Activated CD8-positive, alpha-beta memory T cell treated with anti-CD3 and anti-CD28 coated beads for 24 hours (primary cell): ENCODE results near the gene PDGFRB.
A peak's percentile ranks its signal among the peaks of the same experiment; 100 is the strongest.

Source experiments
- DNase-seq: peaks from one replicate; pipeline ENCODE4 v3.0.0-alpha.2; 2020

The PDGFRB gene

DNA sequence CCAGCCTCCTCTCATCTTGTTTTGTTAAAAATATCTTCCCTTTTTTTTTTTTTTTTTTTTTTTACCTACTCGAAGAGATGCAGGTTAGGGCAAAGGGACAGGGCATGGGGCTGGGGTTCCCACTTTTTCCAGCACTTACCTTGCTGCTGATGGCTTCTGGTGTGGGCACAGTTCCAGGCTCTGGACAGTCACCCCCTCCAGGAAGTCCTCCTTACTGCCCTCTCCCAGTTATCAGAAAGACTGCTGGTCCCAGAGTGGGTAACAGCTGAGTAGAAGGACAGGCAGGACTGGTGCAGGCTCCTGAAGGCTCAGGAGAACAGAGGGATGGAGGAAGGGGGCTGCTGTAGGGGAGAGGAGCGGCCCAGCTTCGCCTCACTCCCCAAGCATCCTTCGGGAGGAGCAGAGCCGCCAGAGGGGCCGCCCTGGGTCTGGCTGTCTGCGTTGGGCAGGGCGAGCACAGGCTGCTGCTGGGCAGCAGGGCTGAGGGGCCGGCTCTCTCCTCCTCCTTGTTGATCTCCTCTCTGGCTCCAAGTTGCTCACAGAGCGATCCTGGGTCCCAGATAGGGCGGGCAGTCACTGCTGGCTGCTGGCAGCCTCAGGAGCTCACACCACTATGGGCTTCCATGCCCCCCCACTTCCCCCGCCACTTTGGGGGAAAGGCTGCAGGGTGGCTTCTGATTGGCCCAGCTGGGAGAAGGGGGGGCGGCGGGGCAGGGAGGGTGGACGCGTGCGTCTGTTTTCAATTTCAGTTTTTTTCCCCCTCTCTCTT lies at the start of gene PDGFRB:
Gene PDGFRB (minus strand): TSS at position 588 of the 769 bp plus-strand sequence. CDS start 18,798 bp downstream, outside the sequence.
- peak; percentile 83 for DNase-seq

DNA sequence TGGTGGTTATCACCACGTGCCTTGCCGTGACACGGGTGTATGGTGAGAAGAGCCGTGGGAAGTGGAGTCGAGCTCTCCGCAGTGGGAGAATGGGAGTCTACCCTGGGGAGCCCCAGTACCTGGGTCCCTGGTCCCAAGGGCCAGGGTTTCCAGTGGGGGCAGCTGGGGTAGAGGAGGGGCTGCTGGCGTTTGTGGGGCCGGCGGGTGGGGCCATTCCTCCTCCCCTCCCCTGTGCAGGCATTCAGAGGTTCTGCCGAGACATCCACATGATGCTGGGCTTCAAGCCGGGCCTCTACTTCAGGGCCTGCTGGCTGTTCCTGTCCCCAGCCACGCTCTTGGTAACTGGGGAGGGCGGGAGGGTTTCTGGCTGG lies 48.9 kb upstream of the PDGFRB start:
- DNase-seq: no peak

DNA sequence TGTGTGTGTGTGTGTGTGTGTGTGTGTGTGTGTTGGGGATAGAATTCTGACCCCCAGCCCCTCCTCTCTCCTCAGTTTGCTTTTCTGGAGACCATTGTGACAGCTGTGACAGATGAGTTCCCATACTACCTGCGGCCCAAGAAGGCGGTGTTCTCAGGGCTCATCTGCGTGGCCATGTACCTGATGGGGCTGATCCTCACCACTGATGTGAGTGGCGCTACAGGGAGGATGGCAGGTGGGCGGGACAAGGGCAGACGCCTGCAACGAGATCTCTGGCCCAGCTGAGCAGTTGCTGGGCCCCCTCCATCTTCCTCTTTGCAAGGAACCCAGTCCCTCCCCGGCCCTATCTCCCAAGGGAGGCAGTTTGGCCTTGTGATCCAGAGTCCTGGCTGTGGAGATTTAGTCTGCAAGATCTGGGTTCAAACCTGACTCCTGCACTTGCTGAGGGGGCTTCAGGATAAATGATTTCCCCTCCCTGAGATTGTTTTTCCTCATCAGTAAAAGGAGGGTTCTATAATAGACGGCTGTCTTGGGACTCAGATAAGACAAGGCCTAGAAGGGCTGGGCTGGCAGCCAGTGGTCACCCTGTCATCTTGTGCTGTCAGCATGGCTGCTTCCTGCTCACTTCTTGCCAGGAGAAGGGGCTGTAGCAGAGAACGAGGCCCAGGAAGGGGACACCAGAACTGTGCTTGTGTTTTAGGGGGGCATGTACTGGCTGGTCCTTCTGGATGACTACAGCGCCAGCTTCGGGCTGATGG lies 48.4 kb upstream of the PDGFRB start:
- DNase-seq: no peak

DNA sequence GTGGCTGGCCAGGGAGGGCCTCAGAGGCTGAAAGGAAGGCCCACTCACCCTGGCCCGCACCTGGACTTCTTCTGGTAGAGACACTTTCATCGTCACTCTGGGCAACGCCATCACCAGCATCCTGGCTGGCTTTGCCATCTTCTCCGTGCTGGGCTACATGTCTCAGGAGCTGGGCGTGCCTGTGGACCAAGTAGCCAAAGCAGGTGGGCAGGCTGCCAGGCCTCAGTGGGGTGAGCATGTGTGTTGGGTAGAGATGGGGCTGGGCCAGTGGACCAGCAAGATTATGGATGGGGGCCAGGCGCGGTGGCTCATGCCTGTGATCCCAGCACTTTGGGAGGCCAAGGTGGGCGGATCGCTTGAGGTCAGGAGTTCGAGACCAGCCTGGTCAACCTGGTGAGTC lies 46.9 kb upstream of the PDGFRB start:
- no peak for DNase-seq

DNA sequence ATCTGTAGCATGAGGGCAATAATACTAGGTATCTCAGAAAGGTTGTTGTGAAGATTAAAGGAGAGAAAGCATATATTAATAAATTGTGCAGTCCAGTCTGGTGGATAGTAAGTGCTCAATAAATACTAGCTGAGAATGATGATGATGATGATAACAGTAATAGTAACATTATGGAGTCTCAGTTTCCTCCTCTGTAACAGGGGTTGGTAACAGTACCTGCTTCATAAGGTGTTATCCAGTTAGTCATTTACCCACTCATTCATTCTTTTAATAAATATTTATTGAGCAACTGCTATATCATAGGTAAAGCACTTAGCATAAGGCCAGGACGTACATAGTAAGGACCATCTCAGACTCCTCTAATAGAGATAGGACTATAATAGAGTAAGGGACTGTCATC lies 41.8 kb upstream of the PDGFRB start:
- no peak for DNase-seq

DNA sequence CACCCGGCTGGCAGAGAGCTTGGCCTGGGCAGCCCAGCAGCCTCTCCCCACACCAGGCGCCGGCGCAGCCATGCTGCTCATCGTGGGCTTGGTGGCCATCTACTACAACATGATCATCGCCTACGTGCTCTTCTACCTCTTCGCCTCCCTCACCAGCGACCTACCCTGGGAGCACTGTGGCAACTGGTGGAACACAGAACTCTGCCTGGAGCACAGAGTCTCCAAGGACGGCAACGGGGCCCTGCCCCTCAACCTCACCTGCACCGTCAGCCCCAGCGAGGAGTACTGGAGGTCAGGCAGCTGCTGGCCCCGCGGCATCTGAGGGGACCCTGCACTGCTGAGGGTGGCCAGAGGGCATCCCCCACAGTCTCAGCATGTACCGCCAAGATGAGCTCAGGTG lies 41.3 kb upstream of the PDGFRB start:
- DNase-seq: no peak

DNA sequence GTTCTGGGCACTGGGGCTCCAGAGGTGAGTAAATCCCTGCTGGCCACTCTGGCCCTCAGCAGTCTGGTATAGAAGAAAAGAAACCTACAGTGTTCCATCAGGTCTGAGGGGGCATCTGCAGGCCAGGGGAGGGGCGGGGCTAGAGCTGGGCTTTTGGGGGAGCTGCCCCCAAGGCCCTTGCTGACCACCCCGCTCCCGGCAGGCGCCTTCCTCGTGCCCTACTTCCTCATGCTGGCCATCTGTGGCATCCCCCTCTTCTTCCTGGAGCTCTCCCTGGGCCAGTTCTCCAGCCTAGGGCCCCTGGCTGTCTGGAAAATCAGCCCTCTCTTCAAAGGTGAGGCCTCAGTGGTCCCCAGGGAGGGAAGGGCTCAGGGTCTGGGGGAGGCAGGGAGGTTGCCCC lies 40.9 kb upstream of the PDGFRB start:
- DNase-seq: no peak

DNA sequence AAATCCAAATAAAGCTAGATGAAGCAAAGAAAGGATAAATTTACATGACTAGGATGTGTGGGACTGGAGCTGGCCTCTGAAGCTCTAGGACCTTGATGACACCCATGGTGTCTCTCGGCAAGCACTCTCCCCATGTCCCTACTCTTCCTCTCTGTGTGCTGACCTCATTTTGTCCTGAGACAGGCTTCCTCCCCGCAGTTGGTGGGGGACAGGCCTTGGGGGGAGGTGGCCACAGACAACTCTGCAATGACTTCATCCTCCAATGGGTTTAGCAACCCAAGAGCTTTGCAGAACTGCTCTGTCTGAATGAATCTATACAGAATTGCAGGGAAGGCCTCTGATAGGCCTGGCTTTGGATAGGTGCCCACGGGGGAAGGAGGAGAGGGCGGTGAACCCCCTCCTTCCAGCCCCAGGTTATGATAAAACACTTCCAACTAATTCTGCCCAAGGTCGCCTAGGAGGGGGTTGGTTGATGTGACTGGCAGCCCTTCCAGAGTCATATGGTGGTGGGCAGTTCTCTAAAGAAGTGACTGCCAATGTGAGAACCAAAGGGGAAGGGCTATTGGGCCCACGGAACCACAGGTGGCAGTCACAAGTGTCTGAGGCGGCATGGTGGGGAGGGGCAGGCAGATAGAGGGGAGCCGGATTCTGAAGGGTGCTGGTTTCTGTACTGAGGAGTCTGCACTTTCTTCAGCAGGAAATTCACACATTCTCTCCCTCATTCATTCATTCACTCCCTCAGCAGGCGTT lies 40.3 kb upstream of the PDGFRB start:
- DNase-seq: no peak

DNA sequence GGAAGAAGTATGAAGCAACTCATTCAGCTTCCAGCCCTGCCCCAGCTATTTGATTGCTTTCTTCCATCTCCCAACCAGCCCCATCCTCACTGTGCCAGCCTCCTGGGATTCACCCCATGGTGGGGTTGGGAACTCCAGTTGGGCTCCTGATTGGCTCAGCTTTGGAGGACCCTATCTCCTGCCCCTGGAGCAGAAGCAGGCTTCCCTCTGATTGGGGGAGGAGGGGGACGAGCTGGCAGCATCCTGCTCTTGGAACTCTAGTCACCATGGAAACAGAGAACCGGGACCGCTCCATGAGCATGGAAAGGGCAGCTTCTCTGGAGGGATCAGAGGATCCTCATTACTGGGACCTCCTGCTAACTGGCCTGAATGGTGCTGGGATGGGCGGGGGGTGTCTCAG lies 36.8 kb upstream of the PDGFRB start:
- DNase-seq: no peak

DNA sequence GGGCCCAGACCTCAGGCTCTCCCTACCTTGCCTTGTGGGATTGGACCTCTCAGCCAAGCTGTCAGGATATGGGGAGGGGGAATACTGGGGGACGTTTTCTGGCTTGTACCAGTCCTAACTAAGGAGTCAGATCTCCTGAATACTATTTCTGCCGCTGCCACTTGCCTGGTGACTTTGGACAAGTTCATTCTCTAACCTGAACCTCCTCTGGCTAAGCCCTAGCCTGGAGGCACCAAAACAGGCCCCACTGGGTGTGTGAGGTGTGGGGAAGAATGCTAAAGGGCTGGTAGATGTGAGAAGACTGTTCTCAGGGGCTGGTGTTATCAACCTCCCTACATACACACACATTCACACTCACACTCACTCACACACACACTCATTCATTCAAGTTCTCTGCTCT lies 35.3 kb upstream of the PDGFRB start:
- no peak for DNase-seq

DNA sequence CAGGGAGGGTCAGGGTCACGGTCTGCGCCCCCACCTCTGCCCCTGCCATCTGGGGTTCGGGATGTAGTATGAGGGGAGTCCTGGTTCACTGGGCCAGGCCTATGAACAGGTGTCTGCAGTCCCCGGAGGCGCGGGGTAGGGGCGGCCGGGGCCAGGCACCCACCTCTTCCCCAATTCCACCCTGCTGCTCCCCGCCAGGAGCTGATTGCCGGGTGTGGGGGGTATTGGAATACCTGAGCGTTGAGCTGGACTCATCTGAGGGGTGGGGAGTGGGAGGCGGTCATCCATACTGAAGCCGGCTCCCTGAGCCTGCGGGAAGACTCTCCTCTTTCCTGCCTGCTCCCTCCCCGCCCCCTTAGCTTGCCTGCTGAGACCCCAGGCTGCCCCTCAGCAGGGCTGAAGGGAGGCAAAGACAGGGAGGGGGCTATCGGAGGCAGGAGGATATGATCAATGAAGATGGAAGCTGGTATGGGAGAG lies 34.9 kb upstream of the PDGFRB start:
- DNase-seq: no peak

DNA sequence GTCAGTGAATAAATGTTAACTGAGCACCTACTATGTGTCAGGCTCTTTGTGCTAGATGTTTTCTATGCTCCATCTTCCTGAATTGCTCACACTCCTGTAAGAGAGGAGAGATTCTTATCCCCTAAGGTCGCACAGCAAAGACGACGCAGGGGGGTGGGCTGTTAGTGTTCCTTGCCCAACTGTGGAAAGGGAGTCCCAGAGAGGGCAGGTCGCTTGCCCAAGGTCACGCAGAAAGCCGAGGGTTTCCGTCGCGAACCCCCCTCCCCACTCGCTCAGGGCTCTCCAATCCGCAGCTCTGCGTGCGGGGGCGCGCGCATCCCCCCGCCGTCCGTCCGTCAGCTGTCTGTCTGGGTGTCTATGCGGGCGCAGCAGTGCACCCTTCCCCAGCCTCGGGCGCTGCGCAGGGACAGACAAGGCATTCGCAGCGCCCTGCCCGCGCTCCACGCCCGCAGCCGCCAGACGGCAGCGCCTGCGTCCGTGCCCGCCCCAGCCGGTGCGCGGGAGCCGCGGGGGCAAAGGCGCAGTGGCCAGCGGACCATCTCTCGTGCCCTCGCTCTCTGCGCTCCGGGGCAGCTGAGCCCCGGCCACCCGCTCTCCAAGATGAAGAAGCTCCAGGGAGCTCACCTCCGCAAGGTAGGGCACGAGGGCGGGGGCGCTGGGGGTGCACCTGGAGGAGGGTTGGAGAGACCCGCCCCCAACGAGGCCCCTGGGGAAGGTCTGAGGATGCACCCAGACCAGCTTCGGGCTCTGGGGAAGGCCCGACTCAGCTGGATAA lies 34.3 kb upstream of the PDGFRB start, which contains the start of gene SLC6A7:
Gene SLC6A7 (plus strand): TSS at position 335 of the 775 bp plus-strand sequence. CDS start 266 bp downstream, at position 601.
- no peak for DNase-seq

DNA sequence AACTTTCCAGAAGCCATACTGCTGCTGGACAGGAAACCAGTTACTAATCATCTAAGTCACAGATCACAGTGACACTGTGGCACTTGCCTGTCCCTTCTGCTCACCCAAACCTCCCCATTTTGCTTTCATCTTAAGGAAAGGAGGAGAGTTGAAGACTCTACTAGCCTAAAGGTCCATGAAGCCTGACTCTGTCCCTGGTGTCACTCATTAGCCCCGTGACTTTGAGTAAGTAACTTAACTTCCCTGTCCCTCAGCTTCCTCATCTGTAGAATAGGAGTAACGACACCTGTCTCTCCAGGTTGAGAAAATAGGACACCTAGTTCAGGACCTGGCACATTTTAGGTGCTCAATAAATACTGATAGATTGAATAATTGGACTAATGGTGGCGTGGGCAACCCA lies 33.7 kb upstream of the PDGFRB start:
- no peak for DNase-seq

DNA sequence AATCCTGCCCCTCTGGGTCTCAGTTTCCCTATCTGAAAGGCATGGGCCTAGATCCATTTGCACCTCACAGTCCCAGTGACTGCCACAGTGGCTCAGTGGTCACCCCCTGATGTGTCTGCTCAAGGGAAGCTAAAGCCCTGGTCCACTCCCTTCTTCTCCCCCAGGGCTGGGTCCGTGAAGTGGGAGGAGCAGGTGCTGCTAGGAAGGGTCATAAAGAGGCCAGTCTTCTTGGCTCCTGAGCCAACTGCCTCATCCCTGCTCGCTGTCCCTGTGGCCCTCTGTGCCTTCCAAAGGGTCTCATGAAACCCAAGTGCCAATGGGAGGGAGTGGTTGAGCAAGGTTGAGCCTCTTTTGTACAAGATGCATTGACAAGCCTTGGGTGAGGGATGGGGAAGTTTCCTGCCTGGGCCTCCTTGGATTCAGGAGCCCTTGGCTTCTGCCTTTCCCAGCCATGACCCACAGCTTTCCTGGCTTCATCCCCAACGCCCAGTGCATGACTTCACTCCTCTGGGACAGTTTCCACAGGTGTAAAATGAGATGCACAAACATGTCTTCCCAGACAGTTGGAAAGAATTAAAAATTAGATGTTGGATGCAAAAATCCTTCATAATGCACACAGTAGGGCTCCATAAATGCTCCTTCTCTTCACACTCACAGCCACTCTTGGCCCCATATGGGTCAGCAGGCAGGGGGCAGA lies 32.6 kb upstream of the PDGFRB start:
- no peak for DNase-seq

DNA sequence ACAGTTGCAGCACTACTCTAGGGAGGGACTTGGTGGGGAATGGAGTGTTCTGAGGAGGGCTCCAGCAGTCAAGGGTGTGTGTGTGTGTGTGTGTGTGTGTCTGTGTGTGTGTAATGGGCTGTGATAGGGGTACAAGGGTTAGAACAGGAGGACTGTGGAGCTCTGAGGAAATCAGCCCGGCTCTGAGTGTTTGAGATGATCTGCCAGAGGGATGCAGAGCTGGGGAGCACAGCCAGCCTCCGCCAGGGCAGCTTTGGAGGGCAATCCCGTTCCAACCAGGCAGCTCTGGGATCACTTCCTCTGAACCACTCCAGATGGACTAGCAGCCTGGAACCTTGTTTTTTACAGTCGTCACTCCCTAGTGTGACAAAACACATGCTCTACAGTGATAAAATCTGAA lies 31.3 kb upstream of the PDGFRB start:
- no peak for DNase-seq

DNA sequence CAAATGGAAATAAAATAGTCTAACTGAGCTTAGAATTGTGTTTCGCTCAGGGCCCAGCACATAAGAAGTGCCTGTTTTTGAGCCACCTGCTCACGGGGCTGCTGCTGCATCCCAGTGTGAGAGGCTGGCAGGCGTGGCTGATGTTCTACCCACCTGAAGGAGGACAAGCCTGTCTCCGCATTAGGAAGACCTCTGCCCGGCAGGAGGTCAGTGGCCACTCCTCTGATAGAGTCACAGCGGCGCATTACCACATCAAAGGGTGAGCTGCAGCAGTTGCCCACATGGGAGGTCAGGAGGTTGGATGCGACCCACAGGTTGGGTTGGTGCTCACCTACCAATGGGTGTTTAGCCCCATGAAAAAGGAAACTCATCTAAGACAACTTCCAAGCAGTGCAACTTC lies 30.5 kb upstream of the PDGFRB start:
- DNase-seq: no peak

DNA sequence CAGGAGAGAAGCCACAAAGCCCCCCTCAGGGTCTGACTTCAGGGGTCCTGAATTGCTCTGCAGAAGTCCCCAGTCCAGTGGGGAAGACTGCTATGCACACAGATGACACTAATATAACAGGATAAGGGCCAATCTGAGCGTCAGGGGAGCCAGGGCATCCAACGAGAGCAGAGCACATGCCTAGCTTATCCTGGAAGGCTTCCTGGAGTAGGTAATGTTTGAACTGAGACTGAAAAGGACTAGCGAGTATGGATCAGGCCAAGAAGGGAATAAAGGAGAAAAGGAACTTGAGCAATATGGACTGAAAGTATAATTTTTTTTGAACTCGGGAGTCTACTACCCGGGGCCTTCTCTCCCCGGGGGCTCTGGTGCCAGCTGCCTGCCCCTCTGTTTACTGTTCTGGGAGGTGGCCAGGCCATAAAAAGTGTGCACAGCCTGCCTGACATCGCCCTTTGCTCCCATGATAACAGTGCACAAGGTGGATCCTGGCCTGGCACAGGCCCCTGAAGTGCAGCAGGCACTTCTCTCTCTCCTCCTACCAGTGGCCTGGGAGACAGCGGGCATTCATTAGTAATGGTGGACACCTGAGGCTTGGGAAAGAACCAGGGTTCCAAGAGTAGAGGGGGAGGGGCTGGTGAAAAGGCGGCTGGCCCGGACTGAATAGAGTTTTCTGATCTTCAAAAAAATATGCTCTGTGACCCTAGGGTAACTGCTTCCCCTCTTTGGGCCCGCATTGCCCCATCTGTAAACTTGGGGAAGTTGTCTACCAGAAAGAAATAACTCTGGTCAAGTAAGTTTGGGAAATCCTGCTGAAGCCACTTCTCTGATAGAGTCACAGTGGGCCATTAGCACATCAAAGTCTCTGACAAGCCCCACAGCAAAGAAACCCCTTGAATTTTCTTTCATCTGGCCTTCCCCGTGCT lies 29.6 kb upstream of the PDGFRB start:
- no peak for DNase-seq

DNA sequence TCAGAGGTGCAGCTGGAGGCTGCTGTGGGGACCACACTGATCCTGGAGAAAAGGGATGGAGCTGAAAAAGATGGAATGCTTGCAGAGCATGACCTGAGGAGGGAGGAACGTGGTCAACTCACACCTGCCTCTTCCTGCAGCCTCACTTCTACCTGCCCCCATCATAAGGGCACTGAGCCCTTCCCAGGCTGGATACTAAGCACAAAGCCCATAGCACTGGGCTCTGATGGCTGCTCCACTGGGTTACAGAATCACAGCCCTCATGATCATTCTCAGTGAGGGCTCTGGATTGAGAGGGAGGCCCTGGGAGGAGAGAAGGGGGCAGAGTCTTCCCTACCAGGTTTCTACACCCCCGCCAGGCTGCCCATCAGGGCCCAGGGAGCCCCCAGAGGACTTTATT lies 28.4 kb upstream of the PDGFRB start:
- DNase-seq: no peak

DNA sequence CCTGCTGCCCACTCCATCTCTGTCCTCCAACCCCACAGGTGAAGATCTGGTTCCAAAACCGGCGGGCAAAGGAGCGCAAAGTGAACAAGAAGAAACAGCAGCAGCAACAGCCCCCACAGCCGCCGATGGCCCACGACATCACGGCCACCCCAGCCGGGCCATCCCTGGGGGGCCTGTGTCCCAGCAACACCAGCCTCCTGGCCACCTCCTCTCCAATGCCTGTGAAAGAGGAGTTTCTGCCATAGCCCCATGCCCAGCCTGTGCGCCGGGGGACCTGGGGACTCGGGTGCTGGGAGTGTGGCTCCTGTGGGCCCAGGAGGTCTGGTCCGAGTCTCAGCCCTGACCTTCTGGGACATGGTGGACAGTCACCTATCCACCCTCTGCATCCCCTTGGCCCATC lies 27.8 kb upstream of the PDGFRB start:
- DNase-seq: no peak

DNA sequence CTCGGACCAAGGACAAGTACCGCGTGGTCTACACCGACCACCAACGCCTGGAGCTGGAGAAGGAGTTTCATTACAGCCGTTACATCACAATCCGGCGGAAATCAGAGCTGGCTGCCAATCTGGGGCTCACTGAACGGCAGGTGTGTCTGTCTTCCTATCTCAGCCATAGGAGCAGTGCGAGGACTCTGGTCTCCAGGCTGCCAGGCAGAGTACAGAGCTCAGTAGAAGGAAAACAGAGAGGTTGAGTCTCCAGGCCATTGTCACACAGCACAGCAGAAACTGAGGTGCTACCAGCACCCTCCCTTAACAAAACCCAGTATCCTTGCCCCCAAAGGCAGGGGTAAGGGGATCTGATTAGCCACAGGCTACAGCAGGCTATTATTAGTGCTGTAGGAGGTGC lies 27.1 kb upstream of the PDGFRB start:
- DNase-seq: no peak
